ENCODE measurements around the gene ROBO2. TPM values are rescaled to one million over a fixed set of nuclear protein-coding genes. Genes with fewer than 3 reads are reported as not detected.

The ROBO2 gene
- total RNA-seq, 1 experiment from 2014 or later, result not detected

DNA sequence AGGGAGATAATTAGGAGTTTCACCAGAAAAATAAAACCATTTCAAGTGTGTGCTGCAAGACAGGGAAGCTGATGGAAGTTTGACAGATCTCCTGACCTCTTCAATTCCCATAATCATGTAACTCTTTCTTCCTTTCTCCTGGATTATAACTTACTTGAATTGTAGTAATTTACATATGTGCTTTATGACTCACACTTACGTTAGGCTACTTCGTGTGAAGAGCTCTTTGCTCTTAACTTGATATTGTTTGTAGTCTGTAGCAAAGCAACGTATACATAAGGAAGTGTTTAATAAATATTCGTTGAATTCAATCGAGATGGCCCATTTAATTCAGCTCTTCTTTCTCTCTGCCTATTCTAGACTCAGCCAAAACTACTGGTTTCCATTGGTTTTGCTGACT, 23.5 kb downstream of the ROBO2 start:
- Histone ChIP-seq H3K27me3 (ENCODE audit: insufficient read depth, low read length) (no peaks in the 10 kb centered on the region), H3K36me3 (ENCODE audit: control insufficient read depth in 1 of 2, insufficient read depth in 2 of 2, low read length in 2 of 2) (no peaks in the 10 kb centered on the region), H3K79me2 (ENCODE audit: insufficient read depth, low read length) (no peaks in the 10 kb centered on the region), H3K9me3 (ENCODE audit: control insufficient read depth in 1 of 2, insufficient read depth in 1 of 2, low read depth in 1 of 2, low read length in 2 of 2) (peaks cover 26 to 40% of the 10 kb centered on the region in 2 experiments; a peak in 3 of 4 replicates), H3K9ac (ENCODE audit: low read length) (no peak overlapping the region), H3K4me3 (replicated peaks in 1 of 2; ENCODE audit: low read depth in 1 of 2, low read length in 2 of 2) (no peak overlapping the region), H3K27ac (ENCODE audit: low read depth, low read length) (no peak overlapping the region), H3K4me2 (ENCODE audit: low read length) (no peak overlapping the region), H3K9me2 (ENCODE audit: insufficient read depth) (no peaks in the 10 kb centered on the region), H4K20me1 (ENCODE audit: insufficient read depth) (no peaks in the 10 kb centered on the region), H2AFZ (ENCODE audit: low read depth, low read length, poor library complexity, severe bottlenecking) (no peak overlapping the region), H3K4me1 (ENCODE audit: control insufficient read depth in 1 of 2, insufficient read depth in 2 of 2, low read length in 2 of 2) (no peaks in the 10 kb centered on the region)
- ATAC-seq (no peak), DNase-seq (ENCODE audit: low read depth, low spot score) (no peak)
- CTCF ChIA-PET, result no interaction called here
- TF ChIP-seq EZH2phosphoT487 (IDR thresholded peaks at IDR 0.05; ENCODE audit: borderline replicate concordance), result no peak
- TF ChIP-seq SIN3A (IDR thresholded peaks at IDR 0.05; ENCODE audit: low read depth), result no peak
- no peak for TF ChIP-seq FOSL1 (IDR thresholded peaks at IDR 0.05; ENCODE audit: low read depth)
- TF ChIP-seq CBX3 (IDR thresholded peaks at IDR 0.05; ENCODE audit: low read depth), result no peak
- TF ChIP-seq EZH2 (IDR thresholded peaks at IDR 0.05), result no peak
- no peak for TF ChIP-seq ZNF274 (IDR thresholded peaks at IDR 0.05; ENCODE audit: low read depth, low read length)
- TF ChIP-seq, protein P1, sequence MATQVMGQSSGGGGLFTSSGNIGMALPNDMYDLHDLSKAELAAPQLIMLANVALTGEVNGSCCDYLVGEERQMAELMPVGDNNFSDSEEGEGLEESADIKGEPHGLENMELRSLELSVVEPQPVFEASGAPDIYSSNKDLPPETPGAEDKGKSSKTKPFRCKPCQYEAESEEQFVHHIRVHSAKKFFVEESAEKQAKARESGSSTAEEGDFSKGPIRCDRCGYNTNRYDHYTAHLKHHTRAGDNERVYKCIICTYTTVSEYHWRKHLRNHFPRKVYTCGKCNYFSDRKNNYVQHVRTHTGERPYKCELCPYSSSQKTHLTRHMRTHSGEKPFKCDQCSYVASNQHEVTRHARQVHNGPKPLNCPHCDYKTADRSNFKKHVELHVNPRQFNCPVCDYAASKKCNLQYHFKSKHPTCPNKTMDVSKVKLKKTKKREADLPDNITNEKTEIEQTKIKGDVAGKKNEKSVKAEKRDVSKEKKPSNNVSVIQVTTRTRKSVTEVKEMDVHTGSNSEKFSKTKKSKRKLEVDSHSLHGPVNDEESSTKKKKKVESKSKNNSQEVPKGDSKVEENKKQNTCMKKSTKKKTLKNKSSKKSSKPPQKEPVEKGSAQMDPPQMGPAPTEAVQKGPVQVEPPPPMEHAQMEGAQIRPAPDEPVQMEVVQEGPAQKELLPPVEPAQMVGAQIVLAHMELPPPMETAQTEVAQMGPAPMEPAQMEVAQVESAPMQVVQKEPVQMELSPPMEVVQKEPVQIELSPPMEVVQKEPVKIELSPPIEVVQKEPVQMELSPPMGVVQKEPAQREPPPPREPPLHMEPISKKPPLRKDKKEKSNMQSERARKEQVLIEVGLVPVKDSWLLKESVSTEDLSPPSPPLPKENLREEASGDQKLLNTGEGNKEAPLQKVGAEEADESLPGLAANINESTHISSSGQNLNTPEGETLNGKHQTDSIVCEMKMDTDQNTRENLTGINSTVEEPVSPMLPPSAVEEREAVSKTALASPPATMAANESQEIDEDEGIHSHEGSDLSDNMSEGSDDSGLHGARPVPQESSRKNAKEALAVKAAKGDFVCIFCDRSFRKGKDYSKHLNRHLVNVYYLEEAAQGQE (IDR thresholded peaks at IDR 0.05; ENCODE audit: low read depth), result no peak
- no peak for TF ChIP-seq POLR2A (IDR thresholded peaks at IDR 0.05; ENCODE audit: borderline replicate concordance, extremely low read depth, insufficient read depth, insufficient read length)
- TF ChIP-seq YY1 (IDR thresholded peaks at IDR 0.05; ENCODE audit: extremely low read depth, insufficient replicate concordance, low read depth, low read length), result no peak
- no peak for TF ChIP-seq EGR1 (IDR thresholded peaks at IDR 0.05; ENCODE audit: low read depth)
- TF ChIP-seq TCF7L2 (IDR thresholded peaks at IDR 0.05; ENCODE audit: borderline replicate concordance, extremely low read depth, insufficient read depth, insufficient read length), result no peak
- no peak for TF ChIP-seq ZFX (IDR thresholded peaks at IDR 0.05)
- no peak for TF ChIP-seq ELF1 (IDR thresholded peaks at IDR 0.05; ENCODE audit: borderline replicate concordance, low read depth)
- TF ChIP-seq, protein P2, sequence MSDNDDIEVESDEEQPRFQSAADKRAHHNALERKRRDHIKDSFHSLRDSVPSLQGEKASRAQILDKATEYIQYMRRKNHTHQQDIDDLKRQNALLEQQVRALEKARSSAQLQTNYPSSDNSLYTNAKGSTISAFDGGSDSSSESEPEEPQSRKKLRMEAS (IDR thresholded peaks at IDR 0.05), result no peak
- TF ChIP-seq, protein P3, sequence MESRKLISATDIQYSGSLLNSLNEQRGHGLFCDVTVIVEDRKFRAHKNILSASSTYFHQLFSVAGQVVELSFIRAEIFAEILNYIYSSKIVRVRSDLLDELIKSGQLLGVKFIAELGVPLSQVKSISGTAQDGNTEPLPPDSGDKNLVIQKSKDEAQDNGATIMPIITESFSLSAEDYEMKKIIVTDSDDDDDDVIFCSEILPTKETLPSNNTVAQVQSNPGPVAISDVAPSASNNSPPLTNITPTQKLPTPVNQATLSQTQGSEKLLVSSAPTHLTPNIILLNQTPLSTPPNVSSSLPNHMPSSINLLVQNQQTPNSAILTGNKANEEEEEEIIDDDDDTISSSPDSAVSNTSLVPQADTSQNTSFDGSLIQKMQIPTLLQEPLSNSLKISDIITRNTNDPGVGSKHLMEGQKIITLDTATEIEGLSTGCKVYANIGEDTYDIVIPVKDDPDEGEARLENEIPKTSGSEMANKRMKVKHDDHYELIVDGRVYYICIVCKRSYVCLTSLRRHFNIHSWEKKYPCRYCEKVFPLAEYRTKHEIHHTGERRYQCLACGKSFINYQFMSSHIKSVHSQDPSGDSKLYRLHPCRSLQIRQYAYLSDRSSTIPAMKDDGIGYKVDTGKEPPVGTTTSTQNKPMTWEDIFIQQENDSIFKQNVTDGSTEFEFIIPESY (IDR thresholded peaks at IDR 0.05; ENCODE audit: extremely low read depth, insufficient replicate concordance, low read length), result no peak
- no peak for TF ChIP-seq RAD21 (IDR thresholded peaks at IDR 0.05; ENCODE audit: low read depth)
- TF ChIP-seq, protein P4, sequence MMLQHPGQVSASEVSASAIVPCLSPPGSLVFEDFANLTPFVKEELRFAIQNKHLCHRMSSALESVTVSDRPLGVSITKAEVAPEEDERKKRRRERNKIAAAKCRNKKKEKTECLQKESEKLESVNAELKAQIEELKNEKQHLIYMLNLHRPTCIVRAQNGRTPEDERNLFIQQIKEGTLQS (IDR thresholded peaks at IDR 0.05), result no peak
- TF ChIP-seq, protein P5, sequence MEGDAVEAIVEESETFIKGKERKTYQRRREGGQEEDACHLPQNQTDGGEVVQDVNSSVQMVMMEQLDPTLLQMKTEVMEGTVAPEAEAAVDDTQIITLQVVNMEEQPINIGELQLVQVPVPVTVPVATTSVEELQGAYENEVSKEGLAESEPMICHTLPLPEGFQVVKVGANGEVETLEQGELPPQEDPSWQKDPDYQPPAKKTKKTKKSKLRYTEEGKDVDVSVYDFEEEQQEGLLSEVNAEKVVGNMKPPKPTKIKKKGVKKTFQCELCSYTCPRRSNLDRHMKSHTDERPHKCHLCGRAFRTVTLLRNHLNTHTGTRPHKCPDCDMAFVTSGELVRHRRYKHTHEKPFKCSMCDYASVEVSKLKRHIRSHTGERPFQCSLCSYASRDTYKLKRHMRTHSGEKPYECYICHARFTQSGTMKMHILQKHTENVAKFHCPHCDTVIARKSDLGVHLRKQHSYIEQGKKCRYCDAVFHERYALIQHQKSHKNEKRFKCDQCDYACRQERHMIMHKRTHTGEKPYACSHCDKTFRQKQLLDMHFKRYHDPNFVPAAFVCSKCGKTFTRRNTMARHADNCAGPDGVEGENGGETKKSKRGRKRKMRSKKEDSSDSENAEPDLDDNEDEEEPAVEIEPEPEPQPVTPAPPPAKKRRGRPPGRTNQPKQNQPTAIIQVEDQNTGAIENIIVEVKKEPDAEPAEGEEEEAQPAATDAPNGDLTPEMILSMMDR (IDR thresholded peaks at IDR 0.05 in 2 of 3, conservative IDR thresholded peaks at IDR 0.05 in 1 of 3; ENCODE audit: borderline replicate concordance in 1 of 3, insufficient read depth in 1 of 3, low read depth in 2 of 3, low read length in 2 of 3), result no peak
- no peak for TF ChIP-seq SP1 (IDR thresholded peaks at IDR 0.05; ENCODE audit: low read depth)
- no peak for TF ChIP-seq SRF (IDR thresholded peaks at IDR 0.05; ENCODE audit: low read depth)
- RAD21 ChIA-PET (ENCODE audit: low non-redundant PET in 1 of 2, low total read pairs in 2 of 2, uncharacterized antibody in 2 of 2, unreplicated experiment in 2 of 2), result no interaction called here
- intact Hi-C loops (cut with micrococcal nuclease), result no loop called here
- POLR2A ChIA-PET, result no interaction called here
- BruUV-seq (replicated peaks), result no TSS peak

All from HCT116 (cell line).